Smooth muscle cell of the brain vasculature (primary cell): ENCODE results near the gene MED23.
A peak's percentile ranks its signal among the peaks of the same experiment; 100 is the strongest.

Experiments used
- DNase-seq: peaks from one replicate; pipeline ENCODE4 v3.0.0-alpha.2; 2012; ENCODE audit warnings: low read depth, low spot score

Gene MED23

GRCh38 chr6:131640100-131640499 is 12.1 kb upstream of the MED23 start:
- DNase-seq, result no peak

GRCh38 chr6:131638013-131638412 is 10.0 kb upstream of the MED23 start:
- DNase-seq, result no peak

- no peak for DNase-seq
Observed at GRCh38 chr6:131636880-131637792, 9.1 kb upstream of the MED23 start, which contains the start of gene ENPP3. TSS of gene ENPP3 (plus strand) at chr6:131637302. CDS start at chr6:131637385, 83 bp downstream.

GRCh38 chr6:131635384-131636340 is 7.6 kb upstream of the MED23 start:
- DNase-seq, result no peak

GRCh38 chr6:131631625-131632289 is 3.7 kb upstream of the MED23 start:
- DNase-seq, result no peak

- no peak for DNase-seq
Observed at GRCh38 chr6:131629651-131630050, 1.6 kb upstream of the MED23 start.

GRCh38 chr6:131628726-131629125 is 684 bp upstream of the MED23 start:
- no peak for DNase-seq

GRCh38 chr6:131615275-131615674 is 12.8 kb downstream of the MED23 start:
- no peak for DNase-seq

GRCh38 chr6:131613296-131613925 is 14.6 kb downstream of the MED23 start:
- no peak for DNase-seq

- peak; percentile 43 for DNase-seq
Observed at GRCh38 chr6:131602781-131603312, 25.2 kb downstream of the MED23 start.

- no peak for DNase-seq
Observed at GRCh38 chr6:131600716-131601115, 27.3 kb downstream of the MED23 start.

- DNase-seq, result no peak
Observed at GRCh38 chr6:131597446-131597845, 30.6 kb downstream of the MED23 start.

- DNase-seq, result no peak
Observed at GRCh38 chr6:131594074-131594473, 34.0 kb downstream of the MED23 start.

- DNase-seq, result no peak
Observed at GRCh38 chr6:131592935-131593334, 35.1 kb downstream of the MED23 start.

GRCh38 chr6:131588643-131589042 is 39.4 kb downstream of the MED23 start:
- no peak for DNase-seq

- DNase-seq, result no peak
Observed at GRCh38 chr6:131587909-131588308, 40.1 kb downstream of the MED23 start.

- DNase-seq, result no peak
Observed at GRCh38 chr6:131586543-131586942, 41.5 kb downstream of the MED23 start.

- no peak for DNase-seq
Observed at GRCh38 chr6:131581523-131581922, 46.5 kb downstream of the MED23 start.

- DNase-seq, result no peak
Observed at GRCh38 chr6:131575834-131576478, 52.1 kb downstream of the MED23 start.

- DNase-seq, result no peak
Observed at GRCh38 chr6:131574686-131575085, 53.4 kb downstream of the MED23 start.
